Panc1 (cell line): Measurements from ENCODE around the gene MOCS1. TPM values are rescaled to one million over a fixed set of nuclear protein-coding genes. Genes with fewer than 3 reads are reported as not detected.

Source experiments
- ATAC-seq: fragments of 200-7000 bp; cut with Tn5 transposase; 2 replicates; pipeline ENCODE4 v1.9.1; 2020; ENCODE audit warnings: mild to moderate bottlenecking, moderate library complexity
- BruUV-seq: library from RNA; stranded (reverse); fragments of 400-500 nt; replicated peaks from 2 replicates; lab custom pipeline; 2021; lab: Mats Ljungman, UMichigan
- CTCF ChIA-PET: fragments of 300-600 bp; sonication (Branson Sonifier 250); formaldehyde crosslinking; loops from one replicate; lab custom pipeline; 2022; ENCODE audit warnings: antibody characterized with exemption; lab: Charles Lee
- POLR2A ChIA-PET: fragments of 300-600 bp; sonication (Branson Sonifier 250); formaldehyde crosslinking; loops from one replicate; lab custom pipeline; 2022; ENCODE audit warnings: antibody characterized with exemption; lab: Charles Lee
- DNase-seq: peaks from one replicate; pipeline ENCODE4 v3.0.0-alpha.2; 2010; ENCODE audit warnings: low read depth, low spot score
- H3K27ac ChIP-seq: 2 replicates; pipeline ENCODE4 v1.5.1; 2011; ENCODE audit warnings: mild to moderate bottlenecking, low read length, inconsistent platforms
- H3K27me3 ChIP-seq: fragments of 200-500 bp; sonication (Bioruptor generic); 2 replicates; pipeline ENCODE4 v1.6.0; 2014; ENCODE audit warnings: low read length, inconsistent platforms; ENCODE audit not compliant: control insufficient read depth, insufficient read depth
- H3K36me3 ChIP-seq: fragments of 200-500 bp; sonication (Bioruptor generic); 2 replicates; pipeline ENCODE4 v1.5.1; 2014; ENCODE audit warnings: inconsistent platforms, mild to moderate bottlenecking, low read length, moderate library complexity; ENCODE audit not compliant: control insufficient read depth, insufficient read depth
- H3K4me1 ChIP-seq: 2 replicates; pipeline ENCODE4 v1.5.1; 2011; ENCODE audit warnings: inconsistent platforms, mild to moderate bottlenecking, low read length, moderate library complexity; ENCODE audit not compliant: control insufficient read depth, insufficient read depth
- H3K4me3 ChIP-seq, 2 experiments: 2 replicates each; pipeline ENCODE4 v1.5.1; 2011 to 2012; ENCODE audit warnings: low read depth in 2 of 2, low read length in 2 of 2, mild to moderate bottlenecking in 2 of 2, inconsistent platforms in 1 of 2, moderate library complexity in 1 of 2
- H3K9me3 ChIP-seq: fragments of 200-500 bp; sonication (Bioruptor generic); 2 replicates; pipeline ENCODE4 v1.5.1; 2014; ENCODE audit warnings: low read depth, mild to moderate bottlenecking, inconsistent platforms, low read length, moderate library complexity; ENCODE audit not compliant: control insufficient read depth, insufficient read depth
- POLR2AphosphoS5 ChIP-seq: IDR thresholded peaks from 2 replicates; pipeline ENCODE4 v1.6.1; 2012; ENCODE audit warnings: mild to moderate bottlenecking, low read depth, low read length, moderate library complexity
- REST ChIP-seq, 2 experiments: IDR thresholded peaks; 2 replicates each; pipeline ENCODE4 v1.6.1; 2011 to 2012; ENCODE audit warnings: low read depth in 2 of 2, control low read depth in 1 of 2, low read length in 1 of 2, mild to moderate bottlenecking in 1 of 2, moderate library complexity in 1 of 2; ENCODE audit not compliant: insufficient read depth in 1 of 2
- SIN3A ChIP-seq: IDR thresholded peaks from 2 replicates; pipeline ENCODE4 v1.6.1; 2012; ENCODE audit warnings: low read depth, mild to moderate bottlenecking, low read length, moderate library complexity, borderline replicate concordance; ENCODE audit not compliant: insufficient read depth
- TCF7L2 ChIP-seq: IDR thresholded peaks from 2 replicates; pipeline ENCODE4 v1.6.1; 2011; ENCODE audit warnings: mild to moderate bottlenecking, low read depth, low read length, inconsistent platforms
- in situ Hi-C: cut with HindIII; loops from 2 replicates; pipeline ENCODE4 v1.10.0; 2016; ENCODE audit warnings: low sequenced_read_pairs, low pct_unique_long_range_greater_than_20kb
- intact Hi-C: fragments of 100-400 bp; cut with micrococcal nuclease; formaldehyde crosslinking; loops from one replicate; pipeline ENCODE4 v1.10.0; 2022; ENCODE audit not compliant: unreplicated experiment
- total RNA-seq: library from RNA; stranded (reverse); gene quantifications from one replicate; pipeline ENCODE4 v1.2.1, GENCODE V29; 2021; ENCODE audit not compliant: unreplicated experiment
- TF ChIP-seq, protein P1 (sequence below): fragments of 450-650 bp; IDR thresholded peaks from 2 replicates; pipeline ENCODE4 v1.5.1; 2017; ENCODE audit warnings: mild to moderate bottlenecking

Gene MOCS1
- total RNA-seq, 1 experiment from 2014 or later, result 0.98 TPM

- CTCF ChIA-PET, result interaction anchor here (0.9 kb wide), 1 partner anchor 28 kb away, joined by 3 read pairs; no protein-coding TSS in a partner anchor
- Histone ChIP-seq H3K36me3 (no peaks in the 10 kb centered on the region), H3K4me3 (no peak overlapping the region), H3K27ac (no peak overlapping the region), H3K4me1 (no peaks in the 10 kb centered on the region), H3K27me3 (no peaks in the 10 kb centered on the region; the same call in none of the 2 replicates), H3K9me3 (no peaks in the 10 kb centered on the region)
- in situ Hi-C loops (no loop called here), intact Hi-C loops (no loop called here)
- no TSS peak for BruUV-seq
- ATAC-seq (no peak), DNase-seq (peak; percentile 7)
- POLR2A ChIA-PET, result no interaction called here
- TF ChIP-seq REST (IDR thresholded peaks at IDR 0.05; ENCODE audit: insufficient read depth in 1 of 2, low read depth in 2 of 2, low read length in 1 of 2), result no peak
- TF ChIP-seq, protein P1, sequence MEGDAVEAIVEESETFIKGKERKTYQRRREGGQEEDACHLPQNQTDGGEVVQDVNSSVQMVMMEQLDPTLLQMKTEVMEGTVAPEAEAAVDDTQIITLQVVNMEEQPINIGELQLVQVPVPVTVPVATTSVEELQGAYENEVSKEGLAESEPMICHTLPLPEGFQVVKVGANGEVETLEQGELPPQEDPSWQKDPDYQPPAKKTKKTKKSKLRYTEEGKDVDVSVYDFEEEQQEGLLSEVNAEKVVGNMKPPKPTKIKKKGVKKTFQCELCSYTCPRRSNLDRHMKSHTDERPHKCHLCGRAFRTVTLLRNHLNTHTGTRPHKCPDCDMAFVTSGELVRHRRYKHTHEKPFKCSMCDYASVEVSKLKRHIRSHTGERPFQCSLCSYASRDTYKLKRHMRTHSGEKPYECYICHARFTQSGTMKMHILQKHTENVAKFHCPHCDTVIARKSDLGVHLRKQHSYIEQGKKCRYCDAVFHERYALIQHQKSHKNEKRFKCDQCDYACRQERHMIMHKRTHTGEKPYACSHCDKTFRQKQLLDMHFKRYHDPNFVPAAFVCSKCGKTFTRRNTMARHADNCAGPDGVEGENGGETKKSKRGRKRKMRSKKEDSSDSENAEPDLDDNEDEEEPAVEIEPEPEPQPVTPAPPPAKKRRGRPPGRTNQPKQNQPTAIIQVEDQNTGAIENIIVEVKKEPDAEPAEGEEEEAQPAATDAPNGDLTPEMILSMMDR, result peak; percentile 86
- no peak for TF ChIP-seq SIN3A
- TF ChIP-seq TCF7L2, result no peak
- TF ChIP-seq POLR2AphosphoS5, result no peak
Observed at GRCh38 chr6:39865011-39865888, 69.0 kb downstream of the MOCS1 start.

GRCh38 chr6:39861663-39862062, 72.6 kb downstream of the MOCS1 start:
- BruUV-seq, result no TSS peak
- no peaks in the 10 kb centered on the region for H3K36me3 ChIP-seq
- intact Hi-C loops, result no loop called here
- H3K27ac ChIP-seq, result no peak overlapping the region
- ATAC-seq, result no peak
- ChIA-PET POLR2A (no interaction called here), CTCF (no interaction called here)
- in situ Hi-C loops, result no loop called here
- no peaks in the 10 kb centered on the region for H3K9me3 ChIP-seq
- H3K4me3 ChIP-seq, result no peak overlapping the region
- no peak for DNase-seq
- H3K4me1 ChIP-seq, result no peaks in the 10 kb centered on the region
- no peaks in the 10 kb centered on the region; the same call in 1 of the 2 replicates for H3K27me3 ChIP-seq
- no peak for TF ChIP-seq REST (IDR thresholded peaks at IDR 0.05; ENCODE audit: insufficient read depth in 1 of 2, low read depth in 2 of 2, low read length in 1 of 2)
- no peak for TF ChIP-seq TCF7L2
- TF ChIP-seq, protein P1, result no peak
- no peak for TF ChIP-seq POLR2AphosphoS5
- TF ChIP-seq SIN3A, result no peak
